Inferior parietal cortex (tissue), 1 donor: Measurements from ENCODE around the gene OR7D4.
A peak's percentile ranks its signal among the peaks of the same experiment; 100 is the strongest.
"Not testable (repeated sequence)": the region's sequence is repeated elsewhere in the genome, so short reads cannot be mapped to it uniquely, and the experiment has no call there.

ENCODE experiments used
- DNase-seq: peaks from one replicate; pipeline ENCODE4 v3.0.0-alpha.2; 2016; ENCODE audit errors: extremely low spot score

OR7D4 gene

DNA sequence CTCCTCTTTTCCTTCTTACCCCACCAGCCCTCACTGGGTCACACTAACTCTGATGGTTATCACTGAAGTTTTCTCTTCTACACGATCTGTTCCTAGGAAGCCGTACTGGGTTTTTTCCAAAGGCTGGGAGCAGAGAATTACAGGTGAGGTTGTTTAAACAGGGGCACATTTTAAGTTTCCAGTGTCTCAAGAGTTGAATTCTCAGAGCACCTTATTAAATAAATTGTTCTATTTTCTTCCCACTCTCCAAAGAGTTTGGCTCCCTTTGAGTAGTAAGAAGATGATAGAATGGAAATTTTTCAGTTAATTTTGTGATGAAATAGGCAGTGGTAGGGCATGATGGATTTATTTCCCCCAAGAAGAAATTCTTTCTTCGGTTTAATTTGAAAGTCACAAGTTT is at the start of gene OR7D4:
Gene OR7D4 (minus strand): TSS at position 101 of the 400 bp plus-strand sequence. CDS start 4,752 bp downstream, outside the sequence.
- DNase-seq = no peak

GRCh38 chr19:9251236-9251635 is 31.8 kb upstream of the OR7D4 start:
- no peak for DNase-seq

- DNase-seq = no peak
Observed at GRCh38 chr19:9250630-9251029, 31.2 kb upstream of the OR7D4 start, which contains the start of gene OR7E24. TSS of gene OR7E24 (plus strand) at chr19:9250930. CDS start at chr19:9251044, 114 bp downstream.

- DNase-seq = peak; percentile 67
Observed at GRCh38 chr19:9205501-9206113, 13.8 kb downstream of the OR7D4 start.

DNA sequence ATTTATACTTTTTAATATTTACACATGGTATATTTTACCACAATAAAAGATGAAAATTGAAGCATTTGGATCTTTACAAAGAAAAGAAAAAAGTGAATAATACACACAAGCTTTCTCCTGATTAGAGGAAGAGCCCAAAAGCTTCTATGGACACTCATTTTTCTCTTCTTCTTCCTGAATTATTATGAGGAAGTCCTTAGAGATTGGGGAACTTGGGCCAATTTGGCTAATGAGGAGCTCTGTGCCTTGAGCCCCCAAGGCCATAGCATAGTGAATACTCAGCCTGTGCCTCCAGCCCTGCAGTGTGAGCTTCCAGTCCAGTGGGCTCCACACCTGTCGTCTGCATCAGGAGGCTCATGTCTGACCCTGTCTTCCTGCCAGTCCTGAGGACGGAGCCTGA is 21.3 kb downstream of the OR7D4 start:
- DNase-seq = not testable (repeated sequence)

DNA sequence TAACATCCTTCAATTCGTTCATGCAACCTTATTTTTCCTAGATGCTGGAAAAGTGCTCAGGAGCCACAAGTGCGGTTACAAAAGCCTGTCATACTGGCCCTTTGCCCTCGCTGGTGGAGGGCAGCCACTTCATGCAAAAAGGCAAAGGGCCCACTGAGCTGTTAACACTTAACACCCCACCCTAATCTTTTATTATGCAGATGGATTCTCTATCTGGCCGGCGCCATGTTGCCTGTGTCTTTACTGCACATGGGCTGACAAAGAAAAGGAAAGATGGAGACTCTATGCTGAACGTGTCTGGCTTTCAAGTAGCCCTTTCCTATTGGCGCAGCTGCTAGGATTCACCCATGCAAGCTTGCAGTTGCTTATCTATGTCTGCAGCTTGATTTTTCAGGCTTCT is 29.9 kb downstream of the OR7D4 start:
- DNase-seq = no peak

- no peak for DNase-seq
Observed at GRCh38 chr19:9187191-9187590, 32.2 kb downstream of the OR7D4 start.

- no peak for DNase-seq
Observed at GRCh38 chr19:9183000-9183399, 36.4 kb downstream of the OR7D4 start.

DNA sequence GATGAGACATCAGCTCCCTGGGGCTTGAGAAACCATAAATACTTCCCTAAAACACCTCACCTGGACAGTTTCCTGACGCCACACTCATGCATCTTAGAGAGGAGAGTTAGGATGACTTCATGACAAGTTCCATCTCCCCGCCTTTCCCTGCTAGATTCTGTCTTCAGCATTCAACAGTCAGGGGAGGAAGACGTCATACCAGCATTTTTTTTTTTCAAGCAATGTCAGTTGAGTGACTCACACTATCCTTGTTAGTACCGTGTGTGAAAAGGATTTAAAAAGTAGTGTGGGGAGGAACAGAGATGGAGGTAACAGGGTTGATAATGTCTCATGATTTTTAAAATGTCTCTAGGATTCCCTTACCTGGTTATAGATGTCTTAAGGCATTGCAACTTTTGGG is 40.5 kb downstream of the OR7D4 start, which contains the start of gene OR7D2:
Gene OR7D2 (plus strand): TSS at position 79 of the 400 bp plus-strand sequence. CDS start 6,803 bp downstream, outside the sequence.
- no peak for DNase-seq

GRCh38 chr19:9175326-9175725 is 44.1 kb downstream of the OR7D4 start:
- DNase-seq = no peak

DNA sequence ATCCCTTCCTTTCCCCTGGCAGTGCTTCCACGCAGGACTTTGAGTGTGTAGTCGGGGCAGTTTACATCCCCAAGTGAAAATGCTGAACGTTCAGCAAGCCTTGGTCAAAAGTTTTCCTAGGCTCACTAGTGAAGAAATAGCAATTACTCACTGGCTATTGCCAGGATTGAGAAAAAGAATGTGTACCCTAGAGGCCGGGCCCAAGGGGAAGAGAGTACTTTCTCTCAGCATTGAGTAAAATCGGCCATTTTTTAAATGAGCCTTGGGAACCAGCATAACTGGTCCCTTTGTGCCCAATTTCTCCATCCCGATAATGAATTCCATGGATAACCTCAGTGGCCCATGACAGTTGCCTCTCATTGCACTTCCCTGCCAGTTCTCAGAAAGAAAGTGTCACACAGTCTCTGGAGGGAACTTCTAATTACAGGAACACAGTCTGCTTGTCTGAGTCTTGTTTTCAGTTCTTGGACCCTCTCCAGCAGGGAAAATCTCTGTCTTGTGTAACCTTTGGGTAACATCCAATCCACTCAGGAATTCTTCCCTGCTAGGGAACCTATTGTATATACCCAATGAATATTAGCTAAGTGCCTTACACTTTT is 47.9 kb downstream of the OR7D4 start:
- no peak for DNase-seq

DNA sequence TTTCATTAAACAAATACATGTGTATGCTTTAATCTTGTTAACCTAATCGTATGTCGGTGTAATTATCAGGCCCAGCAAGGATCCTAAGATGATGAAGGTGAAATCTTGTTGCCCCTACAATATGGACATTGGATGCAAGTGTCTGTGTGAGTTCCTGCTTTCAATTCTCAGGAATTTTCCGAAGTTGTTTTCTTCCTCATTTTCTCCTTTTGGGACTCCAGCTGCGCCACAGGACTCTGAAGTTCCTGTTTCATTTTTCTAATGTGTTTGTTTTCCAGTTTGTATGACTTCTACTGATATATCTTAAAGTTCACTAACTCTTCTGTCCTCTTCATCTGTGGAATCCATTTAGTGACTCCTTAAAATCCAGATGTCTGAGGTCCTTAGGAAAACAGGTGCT is 52.5 kb downstream of the OR7D4 start:
- no peak for DNase-seq

- DNase-seq = no peak
Observed at GRCh38 chr19:9165261-9165660, 54.1 kb downstream of the OR7D4 start.

- no peak for DNase-seq
Observed at GRCh38 chr19:9161427-9161826, 58.0 kb downstream of the OR7D4 start.
